H1 (cell line): ENCODE measurements around the gene AGRN. TPM values are rescaled to one million over a fixed set of nuclear protein-coding genes. Genes with fewer than 3 reads are reported as not detected.

Experiments used
- CTCF ChIA-PET: fragments of 300-600 bp; sonication (Branson Sonifier 250); formaldehyde crosslinking; loops from one replicate; lab custom pipeline; 2021; ENCODE audit not compliant: partially characterized antibody; lab: Charles Lee
- POLR2A ChIA-PET: fragments of 300-600 bp; sonication (Branson Sonifier 250); formaldehyde crosslinking; loops from one replicate; lab custom pipeline; 2021; ENCODE audit warnings: inconsistent platforms; ENCODE audit not compliant: partially characterized antibody; lab: Charles Lee
- DNase-seq, 2 experiments: peaks; one replicate each; pipeline versions ENCODE4 v3.0.0 to v3.0.0-alpha.2; 2010 to 2022; ENCODE audit warnings: low spot score in 2 of 2, low read depth in 1 of 2, mixed read lengths in 1 of 2
- FAIRE-seq: peaks from 2 replicates; lab custom pipeline; 2011; peaks lifted over from hg19 to GRCh38; lab: Jason Lieb, UNC
- H2AFZ ChIP-seq: 2 replicates; pipeline ENCODE4 v1.8.1; 2012; ENCODE audit warnings: low read length, inconsistent platforms
- H2AK5ac ChIP-seq: 2 replicates; pipeline ENCODE4 v1.6.1; 2013; ENCODE audit warnings: low read depth, low read length
- H2BK120ac ChIP-seq: replicated peaks from 2 replicates; pipeline ENCODE3; 2013; ENCODE audit warnings: low read depth, low read length, inconsistent platforms
- H2BK12ac ChIP-seq: 2 replicates; pipeline ENCODE4 v1.6.1; 2013; ENCODE audit warnings: low read depth, low read length
- H2BK15ac ChIP-seq: 2 replicates; pipeline ENCODE4 v1.6.1; 2013; ENCODE audit warnings: low read length
- H2BK20ac ChIP-seq: 2 replicates; pipeline ENCODE4 v1.6.1; 2013; ENCODE audit warnings: low read length
- H2BK5ac ChIP-seq: 2 replicates; pipeline ENCODE4 v1.6.1; 2013; ENCODE audit warnings: low read depth, low read length
- H3K14ac ChIP-seq: 2 replicates; pipeline ENCODE4 v1.6.1; 2013; ENCODE audit warnings: inconsistent platforms; ENCODE audit not compliant: insufficient read length
- H3K18ac ChIP-seq: 2 replicates; pipeline ENCODE4 v1.6.1; 2013; ENCODE audit warnings: low read length; ENCODE audit errors: extremely low read depth
- H3K23ac ChIP-seq: 2 replicates; pipeline ENCODE4 v1.6.1; 2013; ENCODE audit warnings: inconsistent platforms; ENCODE audit not compliant: insufficient read length
- H3K23me2 ChIP-seq: 2 replicates; pipeline ENCODE4 v1.6.1; 2013; ENCODE audit warnings: low read depth, low read length
- H3K27ac ChIP-seq: 2 replicates; pipeline ENCODE4 v1.6.1; 2011; ENCODE audit warnings: low read depth, low read length, inconsistent platforms
- H3K27me3 ChIP-seq, 4 experiments: replicated peaks in 1 of 4; 1 replicate in 1 of 4; 2 replicates in 3 of 4; pipeline versions ENCODE4 v1.6.1 to v1.8.1; 2011 to 2013; ENCODE audit warnings: low read length in 3 of 4, mild to moderate bottlenecking in 3 of 4, inconsistent platforms in 2 of 4, mixed read lengths in 2 of 4, moderate library complexity in 1 of 4; ENCODE audit not compliant: control insufficient read depth in 3 of 4, insufficient read depth in 3 of 4; ENCODE audit errors: extremely low read depth in 1 of 4
- H3K36me3 ChIP-seq, 4 experiments: 2 replicates each; pipeline versions ENCODE4 v1.6.1 to v1.8.1; 2011 to 2013; ENCODE audit warnings: mild to moderate bottlenecking in 4 of 4, low read length in 3 of 4, moderate library complexity in 2 of 4, control low read depth in 1 of 4, inconsistent platforms in 1 of 4; ENCODE audit not compliant: insufficient read depth in 4 of 4, control insufficient read depth in 2 of 4
- H3K4ac ChIP-seq: replicated peaks from 2 replicates; pipeline ENCODE3; 2013; ENCODE audit warnings: low read length, low read depth, mixed read lengths, inconsistent platforms; ENCODE audit not compliant: insufficient read length
- H3K4me1 ChIP-seq, 4 experiments: replicated peaks in 1 of 4; 1 replicate in 1 of 4; 2 replicates in 3 of 4; pipeline versions ENCODE4 v1.6.1 to v1.8.1; 2011 to 2013; ENCODE audit warnings: low read length in 3 of 4, inconsistent platforms in 2 of 4, mixed read lengths in 1 of 4; ENCODE audit not compliant: insufficient read depth in 4 of 4, control insufficient read depth in 3 of 4
- H3K4me2 ChIP-seq, 2 experiments: 2 replicates each; pipeline versions ENCODE4 v1.6.1 to v1.8.1; 2011 to 2013; ENCODE audit warnings: low read depth in 2 of 2, low read length in 2 of 2, control low read depth in 1 of 2, inconsistent platforms in 1 of 2, mild to moderate bottlenecking in 1 of 2; ENCODE audit not compliant: insufficient read depth in 1 of 2
- H3K4me3 ChIP-seq, 4 experiments: fragments of 200-600, 300-600 bp in 1 of 4; sonication (generic), shearing (Covaris generic), sonication (Bioruptor Twin) in 1 of 4; 2 replicates each; pipeline versions ENCODE4 v1.5.1 to v1.8.1; 2011 to 2016; ENCODE audit warnings: low read length in 4 of 4, low read depth in 3 of 4, control low read depth in 2 of 4, inconsistent platforms in 2 of 4, mild to moderate bottlenecking in 2 of 4, mixed read lengths in 1 of 4, moderate library complexity in 1 of 4; ENCODE audit not compliant: insufficient read depth in 2 of 4; ENCODE audit errors: extremely low read depth in 1 of 4
- H3K56ac ChIP-seq: replicated peaks from 2 replicates; pipeline ENCODE3; 2013; ENCODE audit warnings: low read depth, mild to moderate bottlenecking, mixed read lengths, low read length, inconsistent platforms; ENCODE audit not compliant: insufficient read length
- H3K79me1 ChIP-seq: 2 replicates; pipeline ENCODE4 v1.6.1; 2013; ENCODE audit warnings: low read depth, low read length, control low read depth
- H3K79me2 ChIP-seq, 2 experiments: 2 replicates each; pipeline versions ENCODE4 v1.6.1 to v1.8.1; 2012 to 2013; ENCODE audit warnings: low read length in 2 of 2, mild to moderate bottlenecking in 2 of 2, inconsistent platforms in 1 of 2; ENCODE audit not compliant: insufficient read depth in 2 of 2, control insufficient read depth in 1 of 2
- H3K9ac ChIP-seq, 4 experiments: replicated peaks in 1 of 4; 1 replicate in 1 of 4; 2 replicates in 3 of 4; pipeline versions ENCODE4 v1.6.1 to v1.8.1; 2011 to 2013; ENCODE audit warnings: low read depth in 3 of 4, low read length in 3 of 4, control low read depth in 2 of 4, mild to moderate bottlenecking in 2 of 4, moderate library complexity in 2 of 4, inconsistent platforms in 1 of 4; ENCODE audit errors: extremely low read depth in 1 of 4
- H3K9me3 ChIP-seq, 2 experiments: 2 replicates each; pipeline versions ENCODE4 v1.6.1 to v1.8.1; 2012 to 2013; ENCODE audit warnings: mild to moderate bottlenecking in 2 of 2, moderate library complexity in 2 of 2, control low read depth in 1 of 2, inconsistent platforms in 1 of 2, low read depth in 1 of 2, low read length in 1 of 2, mixed read lengths in 1 of 2; ENCODE audit not compliant: insufficient read depth in 2 of 2
- H4K20me1 ChIP-seq, 2 experiments: replicated peaks in 1 of 2; 2 replicates each; pipeline versions ENCODE3 to v1.8.1; 2011 to 2013; ENCODE audit warnings: inconsistent platforms in 2 of 2, low read length in 2 of 2, mild to moderate bottlenecking in 1 of 2; ENCODE audit not compliant: insufficient read depth in 2 of 2, control insufficient read depth in 1 of 2
- H4K5ac ChIP-seq: 2 replicates; pipeline ENCODE4 v1.6.1; 2013; ENCODE audit warnings: low read length, low read depth, mixed read lengths, inconsistent platforms; ENCODE audit not compliant: insufficient read length
- H4K8ac ChIP-seq: 2 replicates; pipeline ENCODE4 v1.8.0; 2013; ENCODE audit warnings: mild to moderate bottlenecking, moderate library complexity, low read length, inconsistent platforms; ENCODE audit not compliant: insufficient read depth; ENCODE audit errors: extremely low read depth
- H4K91ac ChIP-seq: replicated peaks from 2 replicates; pipeline ENCODE3; 2013; ENCODE audit warnings: low read length, mixed read lengths, inconsistent platforms; ENCODE audit not compliant: insufficient read length
- BACH1 ChIP-seq: IDR thresholded peaks from 2 replicates; pipeline ENCODE4 v1.6.1; 2012; ENCODE audit warnings: low read length, improper control_type of control experiment
- SIRT6 ChIP-seq: IDR thresholded peaks from one replicate; pipeline ENCODE4 v1.7.1; 2012; ENCODE audit warnings: low read length, inconsistent platforms
- WGBS, 2 experiments: shearing (Covaris generic) in 1 of 2; methylation state at CpG; one replicate each; pipeline versions ENCODE4 v1.1.6 to v1.1.7; 2013 to 2015; ENCODE audit warnings: low lambda C conversion rate in 2 of 2, mixed read lengths in 2 of 2, inconsistent platforms in 1 of 2, low coverage in 1 of 2, missing lambda C conversion rate in 1 of 2; ENCODE audit not compliant: insufficient replicate concordance in 2 of 2, insufficient coverage in 1 of 2, insufficient read length in 1 of 2; ENCODE audit errors: extremely low coverage in 1 of 2, missing lambda C conversion rate in 1 of 2; 5-methylcytosine and 5-hydroxymethylcytosine counted together
- polyA plus RNA-seq, 7 experiments: library from polyadenylated mRNA; depleted of rRNA in 3 of 7; stranded (reverse) in 5 of 7; unstranded in 2 of 7; fragments of >200 nt in 5 of 7; fragments of 200-250 nt in 2 of 7; gene quantifications; 1 replicate in 5 of 7; 2 replicates in 1 of 7; 4 replicates in 1 of 7; pipeline versions ENCODE4 v1.2.1 to v1.2.3, GENCODE V29; 2011 to 2013; ENCODE audit warnings: missing spikeins in 2 of 7, mixed read lengths in 2 of 7
- total RNA-seq: library from RNA; stranded (reverse); fragmentation: NEBNext Ultra II Directional; extraction: Animal tissue kit (Norgen Biotek cat#: 25700); gene quantifications from 2 replicates; pipeline ENCODE4 v1.2.1, GENCODE V29; 2021

Gene AGRN
- total and polyA plus RNA-seq, 2 of the 8 experiments (the other 6 are each of a cell fraction or from before 2014, with no cell fraction given): 52.3 to 155 TPM

GRCh38 chr1:1054099-1054700, 34.3 kb downstream of the AGRN start:
- 91% methylated on average over 16 of the region's 18 CpGs; no CpG with 5 or more reads in 1 of the 2 experiments for WGBS, 2 experiments
- H4K91ac ChIP-seq: no peak overlapping the region
- no peaks in the 10 kb centered on the region for H3K79me2 ChIP-seq
- no peak overlapping the region for H2BK5ac ChIP-seq
- peaks cover 0 to 6% (median 4%) of the 10 kb centered on the region in 4 experiments; a peak in 5 of 7 replicates for H3K4me1 ChIP-seq
- TF ChIP-seq BACH1 (no peak), SIRT6 (no peak)
- H3K18ac ChIP-seq: no peak overlapping the region
- no peak overlapping the region for H3K56ac ChIP-seq
- H2BK20ac ChIP-seq: no peak overlapping the region
- no peak overlapping the region for H2BK12ac ChIP-seq
- no peak overlapping the region for H3K4ac ChIP-seq
- DNase-seq (no peak), FAIRE-seq (no peak)
- ChIA-PET CTCF (interaction anchor here (0.9 to 10.2 kb wide), 4 partner anchors 8 to 70 kb away, joined by 3 to 70 read pairs (median 20); no protein-coding TSS in a partner anchor), POLR2A (interaction anchor here (1.3 to 6.9 kb wide), 5 partner anchors 10 to 30 kb away, joined by 3 to 70 read pairs (median 8); no protein-coding TSS in a partner anchor)
- H2AFZ ChIP-seq: no peak overlapping the region
- peaks cover 2 to 56% (median 27%) of the 10 kb centered on the region in 4 experiments; a peak in 6 of 8 replicates for H3K36me3 ChIP-seq
- no peak overlapping the region for H4K8ac ChIP-seq
- no peak overlapping the region for H2BK120ac ChIP-seq
- no peak overlapping the region for H2AK5ac ChIP-seq
- peaks cover 3 to 16% (median 11%) of the 10 kb centered on the region in 4 experiments for H3K27me3 ChIP-seq
- H3K14ac ChIP-seq: no peak overlapping the region
- H3K9ac ChIP-seq: no peak overlapping the region
- peaks cover 5% of the 10 kb centered on the region; the same call in 1 of the 2 replicates for H3K79me1 ChIP-seq
- peaks cover 4% of the 10 kb centered on the region; the same call in 1 of the 2 replicates for H3K23me2 ChIP-seq
- H2BK15ac ChIP-seq: no peak overlapping the region
- no peak overlapping the region for H3K4me3 ChIP-seq
- H4K5ac ChIP-seq: no peak overlapping the region
- H4K20me1 ChIP-seq: peaks cover 0 to 22% of the 10 kb centered on the region in 2 experiments
- no peak overlapping the region for H3K4me2 ChIP-seq
- H3K23ac ChIP-seq: no peak overlapping the region
- no peaks in the 10 kb centered on the region for H3K9me3 ChIP-seq
- H3K27ac ChIP-seq: no peak overlapping the region
